HG03571 (cell line): Measurements from ENCODE around the gene SH3RF3.

ENCODE experiments used
- ATAC-seq: cut with Tn5 transposase; IDR thresholded peaks from one replicate; pipeline ENCODE4 v1.9.1; 2021; ENCODE audit not compliant: unreplicated experiment

The SH3RF3 gene

DNA sequence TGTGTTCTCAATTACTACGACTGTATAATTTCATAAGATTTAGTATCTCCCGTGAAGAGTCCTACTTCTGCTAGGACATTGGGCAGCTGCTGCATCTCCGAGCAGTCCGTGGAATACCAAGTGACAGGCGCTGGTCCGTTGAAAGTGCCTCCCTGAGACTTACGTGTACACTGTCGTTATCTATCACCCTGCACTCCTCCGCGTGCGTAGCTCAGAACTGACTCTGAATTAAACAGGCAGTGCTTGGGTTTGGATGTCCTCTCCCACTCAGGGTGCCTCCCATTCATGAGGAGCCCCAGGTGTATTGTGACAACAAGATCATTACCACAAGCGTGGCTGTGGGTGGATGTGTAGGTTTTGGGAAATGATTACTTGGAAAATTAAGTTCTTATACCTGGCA is 148.4 kb downstream of the SH3RF3 start:
- ATAC-seq = no peak

DNA sequence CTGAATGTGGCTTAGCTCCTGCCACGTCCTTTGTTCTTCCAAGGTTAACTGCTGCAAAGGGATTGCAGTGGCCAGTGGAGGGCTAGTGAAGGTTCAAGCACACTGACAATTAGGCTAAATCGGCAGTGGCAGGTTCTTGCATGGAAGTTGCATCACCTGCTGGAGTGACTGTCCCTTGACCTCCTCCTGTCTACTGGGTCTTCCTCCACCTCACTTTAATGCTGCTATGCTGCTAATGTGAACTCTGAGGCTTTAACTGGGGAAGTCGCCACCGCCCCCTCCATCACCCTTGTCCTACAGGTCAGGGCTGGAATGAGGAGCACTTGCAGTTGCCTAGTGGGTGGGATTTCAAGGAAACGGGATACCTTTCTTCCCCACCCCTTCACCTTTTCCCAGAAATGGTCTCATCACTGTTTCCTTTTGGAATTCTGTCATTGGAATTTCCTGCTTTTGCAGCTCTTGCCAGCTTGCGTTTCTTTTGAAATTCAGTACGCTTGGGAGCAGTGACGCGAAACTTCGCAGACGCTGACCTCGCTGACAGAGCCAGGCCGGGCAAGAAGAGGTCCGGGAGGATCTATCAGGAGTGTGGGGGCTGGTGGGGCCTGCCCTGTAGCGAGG is 150.3 kb downstream of the SH3RF3 start:
- no peak for ATAC-seq

DNA sequence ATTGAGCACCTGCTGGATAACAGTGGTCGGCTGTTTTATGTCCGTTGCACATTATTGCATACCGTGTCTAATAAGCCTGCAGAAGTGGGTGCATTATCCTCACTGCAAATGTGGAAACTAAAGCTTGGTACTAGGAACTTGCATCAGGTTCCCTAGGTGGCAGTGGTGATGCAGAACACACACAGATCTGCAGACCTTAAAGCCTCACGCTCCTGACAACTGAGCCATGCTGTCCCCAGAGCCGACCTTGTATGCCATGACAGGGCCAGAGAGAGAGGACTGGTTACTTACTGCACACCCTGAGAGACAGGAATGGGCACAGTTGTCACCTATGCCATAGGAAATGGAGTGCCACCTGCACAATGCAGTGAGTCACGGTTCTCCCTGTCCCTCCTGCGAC is 151.8 kb downstream of the SH3RF3 start:
- ATAC-seq = no peak

DNA sequence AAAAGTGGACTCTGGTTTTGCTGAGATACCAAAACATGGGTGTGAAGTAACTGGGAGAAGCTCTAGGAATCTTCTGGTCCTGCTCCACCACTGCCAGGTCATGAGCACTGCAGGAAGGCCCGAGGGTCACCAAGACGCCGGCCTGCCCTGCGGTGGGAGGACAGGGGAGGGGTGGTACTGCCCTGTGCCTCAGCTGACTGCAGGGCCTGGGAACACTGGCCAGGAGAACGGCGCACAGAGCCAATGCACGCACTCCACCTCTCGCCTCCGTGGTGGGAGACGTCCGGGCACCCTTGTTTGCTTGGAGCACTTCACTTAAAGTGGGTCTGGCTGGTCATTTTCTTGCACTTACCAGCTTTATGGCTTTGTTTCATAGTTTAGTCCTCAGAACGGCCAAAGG is 153.4 kb downstream of the SH3RF3 start:
- ATAC-seq = no peak

DNA sequence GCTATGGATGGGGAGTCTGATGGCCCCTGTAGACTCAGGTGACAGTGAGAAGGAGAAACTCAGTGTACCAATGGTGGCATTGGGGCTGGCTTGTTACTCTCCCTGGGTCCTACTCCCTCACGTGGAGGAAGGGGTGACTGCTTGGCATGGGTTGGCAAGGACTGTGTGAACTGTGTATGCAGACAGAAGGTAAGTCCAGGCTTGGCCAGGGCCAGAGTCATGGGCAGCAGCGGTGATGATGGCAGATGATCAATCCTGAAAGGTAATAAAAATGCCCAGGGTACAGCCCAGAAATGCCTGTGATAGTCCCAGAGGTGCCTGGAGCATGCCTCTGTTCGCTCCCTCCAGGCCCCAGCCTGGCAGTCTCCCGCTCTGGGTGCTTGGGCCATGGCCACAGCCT is 153.9 kb downstream of the SH3RF3 start:
- no peak for ATAC-seq

DNA sequence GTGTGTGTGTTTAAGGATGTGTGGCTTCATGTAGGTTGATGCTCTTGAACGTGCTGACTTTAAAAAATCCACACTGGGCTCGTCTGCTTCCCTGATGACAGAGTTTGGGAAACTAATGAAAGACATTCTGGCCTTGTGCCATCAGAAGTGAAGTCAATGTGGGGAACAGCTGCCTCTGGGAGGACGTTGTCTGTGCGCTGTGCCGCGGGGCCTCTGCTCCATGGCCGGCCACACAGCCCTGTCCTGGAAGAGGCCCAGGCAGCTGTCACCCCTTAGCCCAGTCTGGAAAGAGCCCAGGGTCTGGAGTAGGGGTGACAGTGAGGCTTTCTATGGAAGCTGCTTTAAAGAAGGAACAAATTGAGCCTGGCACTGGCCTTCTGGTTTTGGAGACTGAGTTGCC is 155.8 kb downstream of the SH3RF3 start:
- no peak for ATAC-seq

DNA sequence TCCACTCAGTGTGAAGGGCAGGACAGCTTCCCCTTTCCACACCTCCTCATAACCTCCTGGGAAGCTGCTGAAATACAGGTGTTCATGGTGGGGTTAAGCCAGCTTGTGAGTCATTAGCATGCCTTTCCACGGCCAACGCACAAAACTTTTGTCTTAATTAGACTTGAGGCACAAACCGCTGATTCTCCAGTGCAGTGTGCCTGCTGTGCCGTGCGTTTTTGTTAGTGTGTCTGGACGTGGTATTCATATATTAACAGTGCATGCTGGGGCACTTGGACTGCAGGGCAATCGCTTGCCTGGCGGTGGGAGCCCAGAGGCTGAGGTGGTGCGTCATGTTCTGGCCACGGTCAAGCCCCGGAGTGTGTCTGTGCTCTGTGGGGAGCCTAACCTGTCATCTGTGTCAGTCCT is 156.2 kb downstream of the SH3RF3 start:
- ATAC-seq = no peak

DNA sequence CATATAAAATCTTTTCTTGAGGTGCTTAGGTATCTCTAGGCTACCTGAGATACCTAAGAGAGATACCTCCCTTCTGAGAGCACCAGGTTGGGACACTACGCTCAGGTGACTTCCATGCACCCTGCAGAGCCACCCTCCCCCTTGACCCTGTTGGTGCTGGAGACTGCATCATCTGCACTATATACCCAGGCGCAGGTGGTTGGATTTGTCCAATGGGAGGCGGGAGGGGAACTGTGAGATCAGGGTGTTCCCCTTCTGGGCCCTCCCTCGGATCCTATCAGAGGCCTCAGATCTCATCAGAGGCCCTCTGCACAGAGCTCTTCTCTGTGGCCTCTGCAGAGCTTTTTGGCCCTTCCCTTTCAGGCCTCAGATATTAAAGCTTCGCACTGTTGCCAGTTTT is 158.4 kb downstream of the SH3RF3 start:
- ATAC-seq = no peak

DNA sequence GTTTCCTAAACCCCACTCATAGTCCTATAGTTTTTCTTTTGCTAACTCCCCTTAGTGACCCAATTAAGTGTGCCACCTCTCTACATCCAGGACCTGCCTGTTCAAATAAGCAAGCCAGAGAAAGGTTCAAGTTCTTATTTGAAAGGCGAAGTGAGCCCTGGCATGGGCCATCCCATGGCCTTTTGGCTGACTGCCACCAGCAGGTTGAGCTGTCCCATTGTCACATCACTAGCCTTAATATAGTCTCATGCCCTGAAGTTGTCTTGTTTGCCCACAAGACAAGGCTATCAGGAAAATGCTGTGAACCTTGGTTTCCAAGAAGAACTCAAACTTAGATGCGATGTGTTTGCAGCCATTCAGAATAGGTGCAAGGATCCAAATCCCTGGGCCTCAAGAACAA is 158.8 kb downstream of the SH3RF3 start:
- ATAC-seq = no peak

DNA sequence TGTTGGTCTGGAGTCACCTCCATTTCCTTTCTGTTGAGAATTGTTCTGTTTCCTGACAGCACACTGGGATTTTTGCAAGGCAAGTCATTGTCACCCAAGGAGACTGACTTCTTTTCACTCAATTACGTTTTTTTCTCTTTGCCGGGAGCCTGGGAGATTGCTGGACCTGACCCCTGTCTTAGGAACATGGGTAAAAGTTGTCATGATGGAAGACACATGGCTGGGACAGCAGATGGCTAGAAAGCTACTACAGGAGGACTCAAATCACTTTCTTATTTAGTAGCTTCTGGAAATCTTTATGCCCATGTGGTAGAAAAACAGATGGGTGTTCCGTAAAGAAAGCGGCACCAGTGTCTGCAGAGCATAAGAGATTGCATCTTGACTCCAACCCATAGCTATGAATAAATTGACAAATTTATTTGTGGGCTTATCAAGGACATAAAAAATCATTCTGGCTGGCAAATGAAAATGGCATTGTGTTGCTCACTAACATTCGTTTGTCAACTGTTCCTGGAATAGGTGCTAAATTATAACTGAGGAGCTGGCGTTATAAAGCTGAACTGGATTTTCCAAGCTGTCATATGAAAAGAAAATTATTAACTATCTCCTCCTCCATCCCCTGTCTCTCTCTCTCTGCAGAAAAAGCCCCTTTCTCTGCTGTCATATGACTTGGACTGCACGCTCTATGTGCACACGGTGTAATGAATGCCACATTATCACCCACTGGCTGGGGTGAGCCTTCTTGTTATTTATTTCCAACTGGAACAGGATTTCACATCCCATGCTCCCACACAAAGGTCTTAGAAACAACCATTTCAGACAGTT is 159.8 kb downstream of the SH3RF3 start:
- ATAC-seq = no peak

DNA sequence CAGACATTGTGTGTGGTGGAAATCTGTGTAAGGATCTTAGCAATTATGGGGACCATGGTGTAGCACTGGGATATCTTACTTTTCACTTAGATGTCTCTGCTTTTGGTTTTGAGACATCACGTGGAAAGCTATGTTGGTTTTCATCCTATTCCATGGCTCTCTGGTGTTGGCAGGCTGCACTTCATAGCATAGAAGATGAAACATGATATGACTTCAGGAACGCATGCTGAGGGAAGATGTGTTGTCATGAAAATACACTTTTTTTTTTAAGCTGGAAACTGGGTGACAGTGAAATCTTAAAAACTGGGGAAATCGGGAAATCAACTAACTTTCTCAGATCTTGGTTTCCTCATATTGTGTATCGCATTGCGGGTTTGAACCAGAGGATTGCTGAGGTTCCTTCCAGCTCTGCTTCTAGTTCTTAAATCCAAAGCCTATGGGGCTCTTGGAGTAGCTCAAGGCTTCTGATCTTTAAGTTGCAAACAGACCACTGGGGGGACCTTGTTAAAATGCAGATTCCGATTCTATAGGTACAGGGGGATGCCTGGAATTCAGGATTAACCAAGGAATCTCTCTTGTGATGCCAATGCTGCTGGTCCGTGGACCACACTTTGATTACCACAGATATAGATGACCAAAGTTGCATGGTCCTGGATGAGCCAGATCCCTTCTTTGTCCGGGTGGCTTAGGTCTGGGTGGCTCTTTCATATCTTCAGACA is 160.7 kb downstream of the SH3RF3 start:
- ATAC-seq = no peak

DNA sequence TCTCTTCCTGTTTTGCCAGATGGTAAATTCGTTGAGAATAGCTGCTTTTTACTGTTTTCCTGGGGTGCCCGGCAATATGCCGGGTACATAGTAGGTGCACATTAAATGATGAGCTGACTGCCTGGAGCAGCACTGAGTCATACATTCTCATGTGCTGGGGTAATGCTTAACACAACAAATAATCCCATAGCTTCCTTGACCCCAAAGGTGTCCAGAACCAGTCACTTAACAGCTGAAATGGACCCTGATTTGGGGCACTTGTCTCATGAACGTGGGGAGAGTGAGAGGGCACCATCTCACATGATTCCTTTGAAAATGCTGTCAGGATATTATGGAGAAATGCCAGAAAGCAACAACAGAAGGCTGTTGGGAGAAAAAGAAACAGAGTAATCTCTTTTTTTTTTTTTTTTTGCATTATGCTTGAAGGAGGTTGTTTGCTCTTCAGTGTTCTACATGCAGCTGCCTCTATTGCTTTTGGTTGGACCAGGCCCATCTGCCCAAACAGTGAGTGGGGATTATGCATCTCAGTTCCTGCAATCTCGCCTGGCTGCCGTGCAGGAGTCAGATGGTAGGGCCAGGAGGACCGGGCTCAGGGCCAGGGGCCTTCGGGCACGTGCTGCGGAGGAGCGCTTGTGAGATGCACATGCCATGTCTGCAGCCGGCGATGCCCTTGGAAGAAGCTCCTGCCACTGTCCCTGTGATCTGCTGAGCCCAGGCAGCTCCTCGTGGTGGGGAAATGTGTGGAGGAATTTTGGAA is 162.1 kb downstream of the SH3RF3 start:
- no peak for ATAC-seq

DNA sequence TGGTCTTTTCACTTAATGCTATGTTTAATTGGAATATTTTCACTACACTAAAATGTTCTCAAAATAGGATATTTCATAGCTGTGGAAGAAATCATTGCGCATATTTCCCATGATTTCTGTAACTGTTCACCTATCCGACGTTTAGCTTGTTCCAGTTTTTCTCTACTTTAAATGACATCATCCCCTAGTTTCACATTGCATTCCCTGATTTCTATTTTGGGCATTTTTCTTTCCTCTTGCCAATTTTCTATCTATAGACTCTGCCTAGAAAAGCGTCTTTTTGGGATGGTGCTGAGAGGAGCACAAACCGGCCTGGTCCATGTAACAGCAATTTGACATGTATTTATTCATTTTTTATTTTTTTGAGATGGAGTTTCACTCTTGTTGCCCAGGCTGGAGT is 163.4 kb downstream of the SH3RF3 start:
- no peak for ATAC-seq

DNA sequence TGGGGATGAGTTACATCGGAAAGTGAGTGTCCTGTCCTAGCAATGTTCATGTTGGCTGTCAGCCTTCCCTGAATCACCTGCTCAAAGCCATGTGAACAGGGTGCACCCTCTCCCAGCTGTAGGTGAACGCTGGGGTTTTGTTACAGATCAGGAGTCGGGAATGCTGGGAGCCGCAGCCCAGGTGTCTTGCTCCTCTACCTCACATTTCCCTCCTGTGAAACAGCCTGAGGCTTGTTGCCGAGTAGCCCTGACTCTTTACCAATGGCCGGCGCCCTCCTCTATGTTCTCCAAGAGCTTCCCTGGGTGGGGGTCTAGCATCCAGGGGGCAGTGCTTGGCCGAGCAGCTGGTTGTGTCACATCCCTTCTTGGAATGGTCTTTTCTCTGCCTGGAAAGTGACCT is 164.7 kb downstream of the SH3RF3 start:
- ATAC-seq = no peak

DNA sequence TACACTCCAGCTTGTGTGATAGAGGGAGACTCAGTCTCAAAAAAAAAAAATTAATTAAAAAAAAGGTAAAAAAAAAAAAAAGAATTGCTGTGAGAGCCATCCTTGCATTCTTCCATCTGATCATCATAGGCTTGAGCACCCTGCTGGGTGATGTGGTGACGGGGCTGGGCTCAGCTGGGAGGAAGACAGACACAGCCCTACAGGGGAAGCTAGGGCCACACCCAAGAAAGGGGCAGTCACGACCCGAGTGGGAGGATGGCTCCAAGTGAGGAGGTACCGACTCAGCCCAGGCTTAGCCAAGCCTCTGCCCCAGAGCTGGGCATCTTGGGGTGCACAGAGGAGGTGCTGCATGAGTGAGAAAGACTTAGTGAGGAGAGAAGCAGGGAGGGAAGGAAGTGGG is 165.5 kb downstream of the SH3RF3 start:
- ATAC-seq = no peak

DNA sequence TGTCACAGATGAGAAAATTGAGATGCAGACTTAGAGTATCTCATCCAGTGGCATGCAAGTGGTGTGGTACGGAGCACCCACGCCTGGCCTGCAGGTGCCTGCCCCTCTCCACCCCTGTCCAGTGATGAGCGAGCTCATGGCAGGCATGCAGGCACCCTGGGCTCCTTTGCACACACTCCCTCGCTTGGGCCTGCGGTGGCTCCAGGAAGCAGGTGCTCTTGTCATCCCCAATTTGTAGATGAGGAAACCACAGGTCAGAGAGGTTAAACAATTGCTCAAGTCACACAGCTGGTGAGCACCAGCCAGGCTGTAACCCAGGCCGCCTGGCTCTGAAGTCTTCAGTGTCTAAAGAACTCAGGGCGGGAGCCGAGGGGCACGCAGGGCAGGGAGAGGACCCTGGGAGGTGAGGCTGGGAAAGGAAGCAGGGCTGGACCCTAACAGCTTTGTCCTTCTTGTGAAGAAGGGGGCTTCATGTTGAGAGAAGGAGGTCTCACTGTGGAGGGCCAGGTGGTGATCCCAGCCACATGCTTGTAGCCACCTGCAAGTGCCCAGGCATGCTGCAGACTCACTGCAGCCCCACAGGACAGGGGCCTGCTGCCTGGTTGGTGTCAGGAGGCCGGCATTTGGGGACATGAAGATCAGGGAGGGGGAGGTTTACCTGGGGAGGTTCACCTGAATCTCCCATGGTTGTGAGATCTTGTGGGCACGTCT is 166.2 kb downstream of the SH3RF3 start:
- no peak for ATAC-seq

DNA sequence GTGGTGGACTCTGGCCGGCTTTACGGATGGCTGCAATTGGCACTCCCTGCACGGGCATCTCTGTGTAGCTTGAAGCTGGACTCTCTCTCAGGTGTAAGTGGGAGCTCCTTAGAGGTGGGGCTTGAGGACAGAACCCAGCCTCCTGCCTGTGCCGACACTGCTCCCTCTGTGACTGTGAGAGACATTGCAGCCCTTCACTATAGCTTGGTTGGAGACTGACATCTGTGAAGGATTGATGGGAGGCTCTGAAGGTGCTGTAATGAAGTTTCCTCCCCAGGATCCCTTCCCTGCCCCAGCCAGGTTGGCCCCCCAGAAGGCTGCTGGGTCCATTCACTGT is 166.7 kb downstream of the SH3RF3 start:
- no peak for ATAC-seq

DNA sequence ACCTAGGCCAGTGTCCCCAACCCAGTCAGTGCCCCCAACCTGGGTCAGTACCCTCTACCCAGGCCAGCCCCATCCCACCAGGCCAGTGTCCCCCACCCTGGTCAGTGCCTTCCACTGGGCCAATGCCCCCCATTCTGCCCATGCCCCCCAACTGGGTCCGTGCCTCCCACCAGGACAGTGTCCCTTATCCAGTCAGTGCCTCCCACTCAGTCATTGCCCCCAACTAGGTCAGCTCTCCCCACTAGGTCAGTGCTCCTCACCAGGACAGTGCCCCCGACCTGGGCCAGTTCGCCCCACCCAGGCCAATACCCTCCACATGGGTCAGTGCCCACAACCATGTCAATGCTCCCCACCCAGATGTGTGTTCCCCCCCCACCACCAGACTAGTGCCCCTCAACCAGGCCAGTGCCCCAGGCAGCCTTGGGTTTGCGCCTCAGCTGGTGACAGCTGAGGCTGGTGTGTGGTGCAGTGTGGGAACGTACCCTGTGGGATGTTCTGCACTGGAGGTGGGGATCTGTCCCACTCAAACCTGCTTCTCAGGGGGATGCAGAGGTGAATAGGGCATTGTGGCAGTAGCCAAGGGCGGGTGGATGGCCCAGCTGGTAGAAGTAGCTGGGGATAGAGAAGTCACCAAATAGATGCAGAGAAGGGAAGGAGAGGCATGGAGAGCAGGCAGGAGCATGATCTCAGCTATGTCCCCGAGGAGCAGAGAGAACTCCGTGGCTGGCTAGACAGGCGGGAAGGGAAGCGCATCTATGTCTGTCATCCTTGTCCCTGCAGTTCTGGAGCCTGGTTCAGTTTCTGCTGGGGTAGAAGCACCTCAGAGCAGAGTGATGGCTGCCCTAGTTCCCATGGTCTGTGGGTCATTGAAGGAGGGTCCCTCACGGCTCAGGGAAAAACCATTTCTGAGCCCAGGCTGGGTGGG is 168.8 kb downstream of the SH3RF3 start:
- ATAC-seq = no peak

DNA sequence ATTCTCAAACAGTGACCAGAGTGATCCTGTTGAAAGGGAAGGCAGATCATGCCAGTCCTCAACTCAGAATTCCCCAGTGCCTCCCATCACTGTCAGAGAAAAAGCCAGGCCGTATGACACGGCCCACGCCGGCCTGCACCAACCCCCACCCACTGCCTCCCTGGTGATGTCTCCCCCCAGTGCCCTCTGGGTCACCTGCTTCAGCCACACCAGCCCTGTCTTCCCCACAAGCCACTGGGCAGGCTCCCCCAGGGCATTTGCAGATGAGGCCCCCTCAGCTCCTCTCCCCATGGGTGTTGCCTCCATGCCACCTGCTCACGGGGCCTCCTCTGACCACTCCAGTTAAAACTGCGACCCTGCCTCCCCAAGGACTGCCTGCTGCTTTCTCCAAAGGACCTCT is 169.8 kb downstream of the SH3RF3 start:
- no peak for ATAC-seq

DNA sequence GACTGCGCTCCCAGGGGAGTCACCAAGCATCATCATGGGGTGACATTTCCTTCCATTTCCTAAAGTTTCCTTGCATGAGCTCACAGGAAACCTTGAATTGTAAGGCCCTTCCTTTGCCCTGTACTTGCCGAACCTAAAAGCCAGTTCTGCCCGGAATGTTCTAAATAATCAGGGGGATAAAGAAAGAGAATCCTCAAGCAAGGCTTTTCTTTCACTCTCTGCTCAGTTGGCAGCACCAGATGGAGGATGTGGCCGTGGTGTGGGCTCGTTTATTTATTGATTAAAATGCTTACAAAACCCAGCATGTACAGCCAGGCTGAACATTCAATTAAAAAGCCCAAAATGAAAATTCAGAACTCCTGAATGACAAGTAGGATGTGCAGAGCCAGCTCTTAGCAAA is 170.5 kb downstream of the SH3RF3 start:
- ATAC-seq = no peak
